NCI-H2029 treated with DMSO at 0.1 percent for 48 hours (cell line): ENCODE results near the gene FNBP1L.

ENCODE experiments used
- DNase-seq: peaks from one replicate; lab custom pipeline; 2025; lab: John Stamatoyannopoulos, UW

Gene FNBP1L

DNA sequence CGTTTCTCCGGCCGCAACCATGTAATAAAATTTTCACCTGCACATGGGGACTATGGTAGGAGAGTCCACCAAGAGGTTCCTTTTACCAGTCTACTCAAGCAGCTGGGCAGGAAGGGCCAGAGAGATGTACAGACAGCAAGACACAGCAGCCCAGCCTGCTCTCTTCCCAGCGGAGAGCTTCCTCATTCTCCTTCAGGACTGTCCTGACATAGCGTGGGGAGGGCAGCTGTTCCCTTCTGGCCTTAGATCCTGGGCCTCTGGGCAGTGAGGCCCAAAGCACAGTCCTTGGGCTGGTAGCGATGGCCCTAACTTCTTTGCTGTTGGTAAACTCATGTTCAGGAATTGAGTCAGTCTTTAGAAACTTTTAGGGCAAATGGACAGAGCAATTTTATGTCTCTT is 144.6 kb downstream of the FNBP1L start:
- DNase-seq = no peak

DNA sequence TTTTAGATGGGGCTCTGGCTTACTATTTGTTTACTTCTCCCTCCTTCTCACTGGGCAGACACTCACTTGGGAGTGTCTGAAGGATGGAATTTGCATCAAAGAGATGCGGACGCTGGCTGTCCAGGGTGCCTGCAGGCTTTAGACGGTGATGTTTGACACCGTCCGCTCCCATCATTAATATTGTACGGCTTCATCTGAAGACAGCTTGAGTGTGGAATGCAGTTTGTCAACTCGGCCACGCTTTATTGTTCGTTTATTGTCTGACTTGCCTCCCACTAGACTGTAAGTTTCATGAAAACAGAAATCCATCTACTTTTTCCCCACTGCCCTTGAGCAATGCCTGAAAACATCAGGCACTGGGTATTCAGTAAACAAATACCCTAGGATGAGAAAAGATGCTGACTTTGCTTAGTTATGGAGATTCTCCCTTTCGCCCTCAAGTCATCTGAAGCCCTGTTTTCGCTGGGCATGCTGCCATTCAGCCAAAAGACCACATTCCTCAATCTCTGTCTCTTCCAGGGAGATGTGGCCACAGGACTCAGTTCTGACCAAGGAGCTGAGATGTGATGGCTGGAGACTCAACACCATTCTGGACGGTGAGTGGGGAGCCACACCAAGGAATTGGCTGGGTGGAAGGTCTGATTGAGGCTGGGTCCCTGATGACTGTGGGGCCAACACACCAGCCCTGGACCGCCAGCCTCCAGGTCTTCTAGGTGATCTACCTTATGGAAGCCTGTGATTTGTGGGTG is 146.1 kb downstream of the FNBP1L start:
- DNase-seq = no peak

DNA sequence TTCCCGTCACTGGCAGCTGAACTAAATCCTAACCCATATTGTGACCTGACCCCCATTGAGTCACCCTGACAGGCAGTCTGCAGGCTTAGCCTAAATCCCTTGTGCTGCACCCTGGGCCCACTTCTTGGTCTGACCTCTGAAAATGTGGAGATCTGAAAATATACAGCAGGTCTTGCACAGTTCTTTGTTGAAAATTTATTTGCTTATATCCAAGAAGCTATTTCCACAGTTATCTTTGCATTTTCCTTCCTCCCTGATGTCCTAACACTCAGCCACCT is 146.6 kb downstream of the FNBP1L start:
- DNase-seq = no peak

DNA sequence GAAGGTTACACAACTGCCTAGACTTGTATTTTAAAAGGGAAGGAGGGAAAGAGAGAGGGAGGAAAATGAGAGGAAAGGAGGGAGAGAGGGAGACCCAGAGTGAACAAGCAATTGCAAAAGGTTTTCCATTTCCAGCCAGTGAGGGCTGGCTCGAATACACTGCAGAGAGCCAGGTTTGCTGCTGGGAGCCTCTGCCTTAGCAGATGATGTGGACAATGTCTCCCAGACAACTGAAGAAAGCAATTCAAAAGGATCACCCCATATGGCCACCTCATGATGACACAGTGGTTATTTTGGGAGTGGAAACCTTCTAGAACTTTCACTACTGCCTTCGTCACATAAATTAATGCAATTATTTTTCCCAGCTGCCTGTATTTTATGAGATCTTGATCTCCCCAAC is 147.3 kb downstream of the FNBP1L start:
- no peak for DNase-seq

DNA sequence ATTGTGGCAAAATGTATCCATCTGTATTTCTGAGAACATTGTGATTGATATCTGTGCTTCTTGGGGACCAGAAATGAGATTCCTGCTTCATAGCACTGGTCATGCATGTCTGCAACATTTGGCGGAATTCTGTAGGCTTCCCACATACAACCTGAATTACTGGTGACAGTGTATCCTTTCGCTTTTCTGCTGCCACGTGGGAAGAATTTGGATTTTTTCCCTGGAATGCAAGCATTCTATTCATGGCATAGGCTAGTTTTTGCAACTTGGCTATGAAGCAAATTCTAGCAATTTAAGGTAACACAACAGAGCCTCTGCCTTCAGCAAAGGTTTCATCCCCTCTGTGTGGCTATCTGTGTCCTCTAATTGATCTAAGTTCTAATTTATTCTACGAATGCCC is 147.8 kb downstream of the FNBP1L start:
- DNase-seq = no peak

DNA sequence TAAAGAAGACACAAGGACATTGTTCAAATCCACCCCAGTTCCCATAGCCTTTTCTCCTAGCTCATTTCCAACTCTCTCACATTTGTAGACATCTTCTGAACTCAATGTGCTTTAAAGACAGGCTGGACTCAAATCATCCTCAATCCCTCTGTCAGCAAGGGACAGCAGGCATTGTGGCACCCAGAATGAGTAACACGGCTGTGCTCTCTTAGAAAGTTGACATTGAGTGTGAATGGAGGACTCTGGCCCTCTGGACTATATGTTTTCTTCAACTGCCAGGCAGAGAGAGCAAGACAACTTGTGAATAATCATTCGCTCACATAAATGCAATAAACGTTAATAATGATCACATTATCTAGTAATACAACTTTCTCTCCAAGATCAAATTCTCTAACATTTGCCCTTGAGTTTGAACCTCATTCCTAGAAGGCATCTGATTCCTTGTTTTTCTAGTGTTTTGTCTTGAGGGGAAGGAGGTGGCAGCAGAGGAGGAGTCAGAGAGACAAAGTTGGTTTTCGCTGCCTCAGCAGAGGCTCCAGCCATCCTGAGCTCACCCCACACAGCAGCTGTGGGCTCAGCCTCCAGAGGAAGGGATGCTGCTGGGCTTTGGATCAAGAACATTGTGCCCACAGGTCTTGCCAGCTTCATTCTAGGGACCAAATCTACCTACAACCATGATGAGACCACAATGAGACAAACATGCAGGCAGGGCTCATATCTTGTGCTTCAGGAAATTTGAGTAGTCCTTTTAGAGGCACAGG is 148.6 kb downstream of the FNBP1L start:
- DNase-seq = no peak

DNA sequence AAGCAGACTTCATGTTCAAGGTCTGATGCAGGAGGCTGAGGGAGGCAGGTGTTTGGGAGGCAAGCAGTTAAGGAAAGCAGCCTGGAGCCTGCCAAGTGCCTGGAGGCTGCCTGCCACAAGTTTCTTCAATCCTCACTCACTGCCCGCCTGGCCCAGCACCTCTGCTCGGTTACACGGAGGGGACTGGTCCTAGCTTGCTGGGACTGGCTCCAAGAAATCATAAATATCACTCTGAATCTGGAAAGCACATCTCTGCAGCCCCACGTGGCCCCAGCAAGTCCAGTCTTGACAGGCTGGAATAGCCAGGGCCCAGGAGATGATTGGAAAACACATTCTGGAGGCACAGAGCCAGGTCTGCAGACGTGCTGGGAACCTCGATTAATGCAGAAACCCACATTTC is 149.8 kb downstream of the FNBP1L start:
- DNase-seq = no peak

DNA sequence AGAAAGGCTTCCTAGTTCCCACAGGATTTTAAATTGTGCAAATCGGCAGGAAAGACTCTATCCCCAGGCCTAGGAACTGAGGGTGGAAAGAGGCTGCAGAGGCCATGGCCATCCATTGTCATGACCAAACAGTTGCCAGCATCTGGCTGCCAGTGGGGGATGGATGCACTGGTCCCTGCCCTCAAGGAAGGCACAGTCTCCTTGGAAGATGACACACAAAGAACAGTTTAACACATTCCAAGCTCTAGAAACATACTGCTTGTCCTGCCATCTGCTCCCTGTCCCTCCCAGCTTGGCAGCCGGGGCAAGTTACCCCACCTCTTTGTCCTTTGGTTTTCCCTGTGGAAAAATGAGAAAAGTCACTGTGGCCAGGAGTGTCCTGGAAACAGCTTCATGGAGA is 150.5 kb downstream of the FNBP1L start:
- DNase-seq = no peak

DNA sequence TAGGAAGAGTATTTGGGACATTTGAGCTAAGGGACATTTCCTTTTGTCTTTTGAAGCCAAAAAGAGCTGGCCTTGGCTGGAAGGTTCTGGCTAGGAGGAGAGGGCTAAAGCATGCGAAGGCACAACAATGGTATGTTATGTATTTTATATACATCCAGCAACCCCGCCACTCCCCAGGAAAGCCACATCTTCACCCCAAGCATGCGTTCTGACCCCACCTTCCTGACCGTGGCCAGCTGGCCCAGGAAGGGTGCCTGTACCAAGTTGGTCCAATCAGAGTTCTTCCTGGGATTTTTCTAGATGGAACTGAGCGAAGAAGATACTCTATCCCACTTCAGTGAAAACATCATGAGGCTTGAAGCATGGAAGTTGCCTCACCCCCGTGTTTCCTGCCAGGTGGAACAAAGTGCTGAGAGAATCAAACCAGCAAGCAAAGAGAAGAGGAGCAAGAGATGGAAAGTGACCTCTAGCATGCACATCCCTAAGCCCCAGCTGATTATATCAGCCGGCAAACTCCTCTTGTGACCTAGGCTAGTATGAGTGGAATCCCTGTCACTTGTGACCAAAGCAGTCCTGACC is 151.0 kb downstream of the FNBP1L start:
- DNase-seq = no peak

DNA sequence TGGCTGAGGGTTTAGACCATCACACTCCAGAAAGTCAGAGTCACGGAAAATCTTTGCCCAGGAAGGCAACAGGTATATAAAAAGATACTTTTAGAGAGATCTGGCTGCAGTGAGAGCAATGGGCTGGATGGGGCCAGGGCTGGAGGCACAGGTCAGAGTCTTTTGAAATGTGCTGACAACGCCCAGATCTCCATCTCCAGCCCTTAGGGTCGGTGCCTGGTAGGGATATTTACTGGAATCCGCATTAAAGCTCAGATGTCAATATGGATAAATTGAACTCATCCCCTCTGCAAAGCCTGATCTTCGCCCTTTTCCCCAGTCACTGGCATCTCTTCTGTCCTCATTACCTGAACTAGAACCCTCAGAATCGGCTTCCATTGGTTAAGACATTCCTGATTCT is 151.6 kb downstream of the FNBP1L start:
- DNase-seq = no peak

DNA sequence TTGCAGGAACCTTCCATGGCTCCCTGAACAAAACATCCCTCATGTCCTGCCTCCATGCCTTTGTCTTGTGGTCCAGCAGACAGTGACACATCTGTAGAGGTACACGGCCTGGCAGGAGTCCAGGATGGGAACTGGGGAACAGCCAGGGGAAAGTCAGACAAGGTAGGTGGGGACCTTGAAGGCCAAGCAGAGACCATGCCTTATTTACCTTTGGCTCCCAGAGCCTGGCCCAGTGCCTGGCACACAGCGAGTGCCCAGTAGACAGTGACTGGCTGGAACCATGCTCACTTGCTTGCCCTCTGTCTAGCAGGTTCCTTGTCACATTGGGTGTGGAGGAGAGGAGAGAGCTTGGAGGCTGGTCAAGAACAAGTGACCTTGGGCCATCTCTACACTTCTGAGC is 152.7 kb downstream of the FNBP1L start:
- DNase-seq = no peak

DNA sequence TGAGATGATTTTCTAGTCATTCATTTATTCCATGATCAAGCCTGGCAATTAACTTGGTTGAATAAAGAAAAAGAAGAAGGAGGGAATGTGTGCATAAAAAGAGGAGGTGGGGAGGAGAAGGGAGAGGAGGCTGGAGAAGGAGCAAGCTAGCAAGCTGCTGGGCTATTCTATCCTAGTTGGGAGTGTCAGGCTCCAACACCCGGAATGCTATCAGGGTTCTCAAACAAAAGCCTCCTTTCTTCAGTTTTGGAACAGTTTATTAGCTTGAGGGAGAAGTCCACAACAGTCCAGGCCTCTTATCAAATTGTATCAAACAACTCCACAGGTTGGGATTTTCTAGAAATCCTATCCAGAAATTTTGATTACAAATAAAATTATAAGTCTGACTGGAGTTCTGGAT is 153.8 kb downstream of the FNBP1L start:
- no peak for DNase-seq

DNA sequence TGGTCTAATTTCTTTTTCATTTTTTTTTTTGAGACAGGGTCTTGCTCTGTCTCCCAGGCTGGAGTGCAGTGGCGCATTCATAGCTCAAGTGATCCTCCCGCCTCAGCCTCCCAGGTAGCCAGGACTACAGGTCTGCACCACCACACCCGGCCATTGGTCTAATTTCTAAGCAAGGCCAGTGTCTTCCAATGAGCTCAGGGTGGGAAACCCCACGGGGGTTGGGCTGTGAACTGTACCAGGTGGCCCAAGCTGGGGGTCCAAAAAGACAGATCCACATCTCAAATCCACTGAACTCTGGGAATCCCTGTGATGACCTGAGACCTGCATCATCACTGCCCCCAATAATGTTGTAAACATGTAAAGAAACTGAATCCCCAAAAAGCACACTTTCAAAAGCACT is 154.2 kb downstream of the FNBP1L start:
- DNase-seq = no peak

DNA sequence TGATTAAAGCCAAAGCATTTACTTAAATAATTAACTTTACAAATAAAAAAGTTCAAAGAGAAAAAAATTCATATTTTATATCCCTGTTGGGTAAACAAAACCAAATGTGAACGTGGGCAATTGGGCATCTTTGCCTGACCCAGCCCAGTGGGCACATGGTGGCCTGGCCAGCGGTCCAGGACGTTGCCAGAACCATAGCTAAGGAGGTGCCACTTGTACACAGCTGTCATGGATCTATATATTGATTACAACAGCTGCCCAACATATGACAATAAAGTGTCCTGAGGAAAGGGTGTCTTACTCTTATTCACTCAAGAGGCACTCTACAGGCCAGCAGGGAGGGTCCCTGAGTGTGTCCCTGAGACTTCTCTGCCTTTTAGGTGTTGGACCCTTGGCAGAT is 155.2 kb downstream of the FNBP1L start:
- no peak for DNase-seq

DNA sequence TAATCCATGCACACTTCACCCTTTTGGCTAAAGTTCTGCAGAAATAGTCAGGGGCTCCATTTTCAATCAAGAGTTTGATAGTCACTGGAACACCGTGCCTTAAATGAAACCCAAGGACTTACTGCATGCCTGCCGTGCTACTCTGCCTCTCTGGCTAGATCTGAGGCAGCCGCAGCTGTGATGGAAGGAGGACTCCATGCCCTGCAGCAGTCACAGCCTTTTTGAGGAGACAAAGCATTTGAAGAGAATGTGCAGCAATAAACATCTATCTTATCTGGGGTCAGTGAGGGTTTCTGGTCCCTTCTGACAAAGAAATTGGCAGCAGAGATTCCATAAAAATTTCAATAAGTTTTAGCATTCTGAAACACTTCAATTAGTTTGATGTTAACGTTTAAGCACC is 155.7 kb downstream of the FNBP1L start:
- no peak for DNase-seq
